DMS 273 (cell line): ENCODE measurements around the gene ERICH6B.
A peak's percentile ranks its signal among the peaks of the same experiment; 100 is the strongest.

ENCODE experiments used
- DNase-seq: peaks from one replicate; lab custom pipeline; 2025; ENCODE audit not compliant: unreplicated experiment; lab: John Stamatoyannopoulos, UW

Gene ERICH6B

DNA sequence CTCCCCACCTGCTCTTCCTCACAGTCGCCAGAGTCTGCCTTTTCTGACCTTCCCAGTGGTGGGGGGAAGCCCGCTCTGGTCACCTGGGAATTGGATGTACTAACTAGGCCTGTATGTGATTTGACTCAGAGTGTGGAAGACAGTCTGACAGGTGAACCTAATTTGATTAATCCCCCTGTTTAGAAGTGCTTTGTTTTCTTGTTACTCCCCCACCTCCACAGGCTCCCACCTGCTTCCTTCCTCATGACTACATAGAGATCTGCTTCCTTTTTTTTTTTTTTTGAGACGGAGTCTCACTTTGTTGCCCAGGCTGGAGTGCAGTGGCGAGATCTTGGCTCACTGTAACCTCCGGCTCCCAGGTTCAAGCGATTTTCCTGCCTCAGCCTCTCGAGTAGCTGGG lies 106.8 kb downstream of the ERICH6B start:
- DNase-seq, result no peak

DNA sequence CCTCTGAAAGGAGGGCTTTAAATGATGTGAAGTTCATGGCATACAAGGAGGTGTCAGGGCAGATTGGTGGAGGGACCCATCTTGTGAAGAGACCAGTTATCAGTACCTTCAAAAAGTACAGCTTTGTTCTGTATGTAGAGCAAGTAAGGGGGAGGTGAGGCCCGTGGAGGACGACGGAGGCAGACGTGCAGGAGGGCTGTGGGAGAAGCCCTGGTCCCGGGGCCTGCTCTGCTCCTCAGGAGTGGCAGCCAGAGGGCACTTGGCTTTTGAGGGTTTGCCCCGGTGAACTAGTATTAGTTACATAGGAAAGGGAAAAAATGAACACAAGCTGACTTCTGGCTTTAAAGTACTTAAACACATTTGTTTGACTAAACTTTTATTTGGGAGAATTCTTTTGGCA lies 108.7 kb downstream of the ERICH6B start:
- no peak for DNase-seq

DNA sequence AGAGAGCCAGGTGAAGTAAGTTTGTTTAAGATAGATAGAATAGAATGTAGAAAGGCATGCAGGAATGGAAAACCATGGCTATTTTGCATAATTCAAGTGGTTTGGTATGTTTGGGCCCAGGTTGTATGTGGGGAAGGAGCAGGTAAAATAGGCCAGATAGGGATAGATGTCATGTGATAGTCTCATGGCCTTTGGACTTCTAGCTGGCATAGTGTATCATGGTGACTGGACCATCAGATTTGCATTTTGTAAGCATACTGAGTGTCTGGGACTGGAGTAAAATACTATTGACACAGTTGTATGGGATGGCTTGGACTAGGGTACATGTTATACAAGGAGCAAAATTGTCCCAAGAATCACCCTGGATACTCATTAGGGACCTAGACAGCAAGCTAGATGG lies 111.9 kb downstream of the ERICH6B start:
- no peak for DNase-seq

DNA sequence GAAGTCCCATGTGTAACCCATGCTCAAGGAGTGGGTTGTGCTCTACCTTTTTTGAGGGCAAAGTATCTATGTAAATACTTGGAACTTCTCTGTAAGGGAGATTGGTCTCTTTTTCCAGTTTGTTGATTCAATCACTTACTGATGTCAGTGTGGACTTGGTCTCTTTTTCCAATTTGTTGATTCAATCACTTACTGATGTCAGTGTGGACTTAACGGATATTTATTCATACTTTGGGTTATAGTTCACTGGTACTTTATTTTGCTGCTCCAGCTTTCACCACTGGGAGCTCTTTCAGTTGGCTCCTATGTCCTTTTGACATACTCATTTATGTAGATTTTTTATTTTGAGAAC lies 114.4 kb downstream of the ERICH6B start:
- no peak for DNase-seq

DNA sequence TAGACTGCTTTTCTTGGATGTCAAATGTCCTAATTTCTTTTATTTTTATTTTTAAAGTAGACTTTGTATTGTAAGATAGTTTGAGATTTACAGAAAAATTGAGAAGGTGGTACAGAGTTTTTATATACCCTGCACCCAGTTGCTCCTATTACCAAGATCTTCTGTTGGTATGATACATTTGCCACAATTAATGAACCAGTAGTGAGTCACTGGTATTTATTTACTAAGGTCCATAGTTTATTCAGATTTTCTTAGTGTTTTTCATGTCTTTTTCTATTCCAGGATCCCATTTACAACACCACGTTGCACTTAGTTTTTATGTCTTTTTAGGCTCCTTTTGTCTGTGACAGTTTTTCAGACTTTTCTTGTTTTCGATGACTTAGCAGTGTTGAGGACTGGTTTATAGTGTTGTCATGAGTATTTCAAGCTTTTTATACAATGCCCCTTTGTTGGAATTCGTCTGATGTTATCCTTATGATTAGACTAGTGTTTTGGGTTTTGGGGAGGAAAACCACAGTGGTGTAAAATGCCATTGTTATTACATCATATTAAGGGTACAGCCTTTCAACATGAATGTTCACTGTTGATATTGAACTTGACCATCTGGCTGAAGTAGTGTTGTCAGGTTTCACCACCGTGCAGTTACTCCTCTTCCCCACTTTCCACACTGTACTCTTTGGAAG lies 114.9 kb downstream of the ERICH6B start:
- peak; percentile 8 for DNase-seq

DNA sequence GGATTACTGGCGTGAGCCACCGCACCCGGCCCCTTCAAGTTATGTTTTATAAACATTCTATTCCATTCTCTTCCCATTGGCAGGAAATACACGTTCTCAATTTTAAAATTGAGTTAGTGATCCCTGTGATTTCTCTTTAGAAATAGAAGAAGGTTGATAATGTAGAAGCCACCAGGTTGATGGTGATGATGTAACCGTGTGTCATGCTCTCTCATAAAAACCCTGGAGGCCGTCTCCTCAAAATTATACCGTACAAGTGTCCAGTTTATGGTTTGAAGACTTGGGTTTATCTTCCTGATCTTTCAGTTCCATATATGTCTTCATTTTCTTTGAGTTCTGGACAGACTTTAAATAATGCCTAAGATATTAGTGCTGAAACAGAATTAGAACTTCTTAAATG lies 118.6 kb downstream of the ERICH6B start:
- DNase-seq, result no peak

DNA sequence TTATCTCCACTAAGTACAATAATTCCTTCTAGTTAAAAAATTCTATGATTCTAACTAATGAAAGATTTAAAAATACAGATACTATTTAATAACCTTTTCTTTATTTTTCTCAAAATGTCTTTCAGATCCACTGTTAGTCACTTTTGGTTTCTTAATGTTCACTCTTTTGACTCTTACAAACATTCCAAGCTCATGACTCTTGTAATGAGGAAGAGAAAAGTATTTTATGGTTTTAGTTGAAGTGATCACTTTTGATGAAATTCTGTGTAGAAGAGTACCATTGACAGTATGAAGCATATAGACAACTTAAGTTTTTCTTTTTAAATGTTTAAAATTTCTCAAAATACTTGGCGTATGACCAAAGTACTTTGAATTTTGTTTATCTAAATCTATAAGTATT lies 123.0 kb downstream of the ERICH6B start:
- DNase-seq, result no peak
